ENCODE data around the gene CARMIL3. TPM values are rescaled to one million over a fixed set of nuclear protein-coding genes. Genes with fewer than 3 reads are reported as not detected.

Gene CARMIL3
- total and polyA plus RNA-seq, 2 experiments from 2014 or later, result 3.7 to 11.8 TPM

- H3F3A ChIP-seq (replicated peaks; ENCODE audit: low read depth), result no peaks in the 10 kb centered on the region
- H3K4me1 ChIP-seq (ENCODE audit: insufficient read depth), result no peaks in the 10 kb centered on the region
- no peak overlapping the region for H3K4me3 ChIP-seq
- no peaks in the 10 kb centered on the region for H3K27me3 ChIP-seq (ENCODE audit: insufficient read depth)
- no peaks in the 10 kb centered on the region for H3K9me2 ChIP-seq (ENCODE audit: insufficient read depth)
- TF ChIP-seq POLR2AphosphoS5 (IDR thresholded peaks at IDR 0.05; ENCODE audit: low read depth), result no peak
- no peaks in the 10 kb centered on the region for H3K79me2 ChIP-seq (replicated peaks; ENCODE audit: insufficient read depth)
- no peak overlapping the region for H2AFZ ChIP-seq
- no peaks in the 10 kb centered on the region for H3K9me3 Mint-ChIP-seq
- peaks cover 10% of the 10 kb centered on the region for H3K4me1 Mint-ChIP-seq
- no peaks in the 10 kb centered on the region for H4K20me1 ChIP-seq (replicated peaks; ENCODE audit: insufficient read depth)
- no peak overlapping the region for H3K27ac ChIP-seq (ENCODE audit: low read depth)
- H3K27me3 Mint-ChIP-seq (ENCODE audit: insufficient read depth, low read depth, poor library complexity), result peaks cover 7% of the 10 kb centered on the region
- H3K36me3 Mint-ChIP-seq (ENCODE audit: low read depth), result no peaks in the 10 kb centered on the region
- DNase-seq (ENCODE audit: low spot score), result no peak
- no peak overlapping the region for H3K4me2 ChIP-seq
- no peak overlapping the region for H3K4me3 Mint-ChIP-seq
- no peak for ATAC-seq
- H3K36me3 ChIP-seq (ENCODE audit: insufficient read depth), result no peaks in the 10 kb centered on the region
- H3K27ac Mint-ChIP-seq, result no peak overlapping the region
Observed at GRCh38 chr14:24071836-24072430, 20.1 kb downstream of the CARMIL3 start.

- H3K27me3 ChIP-seq (ENCODE audit: insufficient read depth), result no peaks in the 10 kb centered on the region
- H3K27me3 Mint-ChIP-seq (ENCODE audit: insufficient read depth, low read depth, poor library complexity), result peaks cover 11% of the 10 kb centered on the region
- no peaks in the 10 kb centered on the region for H3K36me3 ChIP-seq (ENCODE audit: insufficient read depth)
- H3K27ac Mint-ChIP-seq, result no peak overlapping the region; the same call in 1 of the 2 replicates
- no peak overlapping the region for H2AFZ ChIP-seq
- no peak for DNase-seq (ENCODE audit: low spot score)
- H3K79me2 ChIP-seq (replicated peaks; ENCODE audit: insufficient read depth), result no peaks in the 10 kb centered on the region
- H3K9me3 Mint-ChIP-seq, result no peaks in the 10 kb centered on the region
- peaks cover 10% of the 10 kb centered on the region for H3K4me1 Mint-ChIP-seq
- no peak overlapping the region for H3K4me2 ChIP-seq
- no peaks in the 10 kb centered on the region for H3F3A ChIP-seq (replicated peaks; ENCODE audit: low read depth)
- H3K27ac ChIP-seq (ENCODE audit: low read depth), result no peak overlapping the region
- H3K36me3 Mint-ChIP-seq (ENCODE audit: low read depth), result no peaks in the 10 kb centered on the region
- ATAC-seq, result no peak
- H4K20me1 ChIP-seq (replicated peaks; ENCODE audit: insufficient read depth), result no peaks in the 10 kb centered on the region
- no peaks in the 10 kb centered on the region for H3K9me2 ChIP-seq (ENCODE audit: insufficient read depth)
- no peak overlapping the region for H3K4me3 ChIP-seq
- no peak overlapping the region for H3K4me3 Mint-ChIP-seq
- H3K4me1 ChIP-seq (ENCODE audit: insufficient read depth), result no peaks in the 10 kb centered on the region
- TF ChIP-seq REST (IDR thresholded peaks at IDR 0.05; ENCODE audit: unreplicated experiment) (no peak), ZNF331 (CRISPR knock-in tag; IDR thresholded peaks at IDR 0.05; ENCODE audit: low read depth) (no peak), ZNF462 (CRISPR knock-in tag; IDR thresholded peaks at IDR 0.05) (no peak), JUNB (IDR thresholded peaks at IDR 0.05; ENCODE audit: unreplicated experiment) (no peak), CREB1 (CRISPR knock-in tag; IDR thresholded peaks at IDR 0.05; ENCODE audit: low read depth) (no peak), CTCF (conservative IDR thresholded peaks at IDR 0.05; ENCODE audit: low read depth in 2 of 2) (no peak), ETS1 (IDR thresholded peaks at IDR 0.05) (no peak), STAT1 (IDR thresholded peaks at IDR 0.05; ENCODE audit: unreplicated experiment) (no peak)
Observed at GRCh38 chr14:24072436-24072835, 20.6 kb downstream of the CARMIL3 start.
